HG03460 (cell line): ENCODE measurements around the gene HEXIM2.

ENCODE experiments used
- ATAC-seq: cut with Tn5 transposase; IDR thresholded peaks from one replicate; pipeline ENCODE4 v1.9.1; 2021; ENCODE audit not compliant: unreplicated experiment

The HEXIM2 gene

DNA sequence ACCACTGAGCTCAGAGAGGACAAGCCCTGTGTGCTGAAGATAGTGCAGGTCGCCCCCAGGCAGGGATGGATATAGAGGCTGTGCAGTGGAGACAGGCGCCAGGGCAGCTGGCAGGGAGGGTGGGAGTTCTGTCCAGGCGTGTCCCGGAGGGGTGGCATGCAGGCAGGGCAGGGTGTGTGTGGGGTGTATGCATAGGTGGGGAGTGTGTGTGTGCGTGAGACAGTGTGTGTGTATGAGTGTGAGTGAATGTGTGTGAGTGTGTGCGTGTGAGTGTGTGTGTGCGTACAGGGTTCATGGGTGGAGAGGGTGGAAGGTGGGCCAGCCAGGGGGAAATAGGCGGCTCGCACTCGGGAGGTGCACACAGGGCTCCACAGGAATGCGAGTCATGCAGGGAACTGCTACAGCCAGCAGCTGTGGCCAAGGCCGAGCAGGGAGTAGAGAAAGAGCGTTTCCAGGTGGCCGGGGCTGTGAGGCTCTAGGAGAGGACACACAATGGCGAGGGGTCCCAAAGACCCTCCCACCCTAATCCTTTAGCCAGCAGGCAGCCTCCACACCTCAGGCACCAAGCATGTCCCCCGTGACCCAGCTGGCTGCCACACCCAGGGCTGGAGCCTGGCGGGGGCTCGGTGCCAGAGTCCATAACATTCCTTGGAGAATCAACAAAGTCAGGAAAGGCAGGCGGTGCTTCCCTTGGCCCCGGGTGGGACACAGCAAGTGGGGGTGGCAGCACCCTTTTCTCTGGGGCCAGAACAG, 34.0 kb upstream of the HEXIM2 start:
- ATAC-seq, result no peak

DNA sequence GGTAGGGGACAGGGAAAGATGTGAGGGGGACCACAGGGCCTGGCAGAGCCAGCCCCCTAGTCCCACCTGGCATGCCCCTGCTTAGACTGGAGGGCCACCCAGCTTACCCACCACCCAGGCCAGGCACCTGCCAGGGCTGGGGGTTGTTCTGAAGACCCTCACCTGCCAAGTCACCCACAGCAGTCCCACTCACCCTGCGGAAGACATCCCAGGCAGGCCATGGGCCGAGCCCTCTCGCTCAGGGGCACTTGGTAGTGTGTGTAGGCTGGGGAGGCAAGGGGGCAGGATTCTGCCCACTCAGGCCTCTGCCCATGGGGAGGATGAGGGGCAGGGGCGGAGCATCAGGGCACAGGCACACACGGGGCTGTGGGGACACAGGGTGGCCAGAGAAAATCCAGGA, 33.3 kb upstream of the HEXIM2 start:
- ATAC-seq, result no peak

DNA sequence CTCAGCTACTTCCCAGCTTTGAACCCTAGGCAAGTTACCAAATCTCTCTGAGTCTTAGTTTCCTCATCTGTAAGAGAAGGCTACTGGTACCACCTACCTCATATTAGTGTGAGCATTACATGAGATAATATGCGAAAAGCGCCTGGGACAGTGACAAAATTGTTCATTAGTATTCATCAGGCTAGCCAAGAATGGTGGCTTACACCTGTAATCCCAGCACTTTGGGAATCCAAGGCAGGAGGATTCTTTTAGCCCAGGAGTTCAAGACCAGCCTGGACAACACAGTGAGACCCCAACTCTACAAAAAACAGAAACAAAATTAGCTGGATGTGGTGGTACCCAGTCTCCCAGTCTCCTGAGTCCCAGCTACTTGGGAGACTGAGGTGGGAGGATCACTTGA, 32.7 kb upstream of the HEXIM2 start:
- no peak for ATAC-seq

DNA sequence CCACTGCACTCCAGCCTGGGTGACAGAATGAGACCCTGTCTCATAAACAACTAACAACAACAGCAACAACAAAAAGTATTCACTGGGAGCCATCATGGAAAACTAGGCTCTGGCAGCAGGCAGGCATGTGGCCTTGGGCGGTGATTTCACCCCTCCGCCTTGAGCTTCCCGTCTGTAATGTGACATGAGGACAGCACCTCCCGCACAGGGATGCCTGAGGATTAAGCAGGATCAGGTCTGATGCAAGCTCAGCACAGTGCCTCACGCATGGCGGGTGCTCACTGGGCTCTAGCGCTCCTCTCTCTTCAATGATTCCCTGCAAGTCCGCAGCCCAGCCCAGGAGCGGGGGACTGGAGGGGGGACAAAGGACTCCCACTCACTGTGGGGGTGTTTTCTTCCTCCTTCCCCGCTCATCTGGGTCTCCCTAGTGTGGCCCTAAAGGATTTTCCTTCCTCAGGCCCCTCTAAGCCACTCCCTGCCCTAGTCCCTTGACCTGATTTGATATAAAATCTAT, 32.2 kb upstream of the HEXIM2 start:
- ATAC-seq, result no peak

DNA sequence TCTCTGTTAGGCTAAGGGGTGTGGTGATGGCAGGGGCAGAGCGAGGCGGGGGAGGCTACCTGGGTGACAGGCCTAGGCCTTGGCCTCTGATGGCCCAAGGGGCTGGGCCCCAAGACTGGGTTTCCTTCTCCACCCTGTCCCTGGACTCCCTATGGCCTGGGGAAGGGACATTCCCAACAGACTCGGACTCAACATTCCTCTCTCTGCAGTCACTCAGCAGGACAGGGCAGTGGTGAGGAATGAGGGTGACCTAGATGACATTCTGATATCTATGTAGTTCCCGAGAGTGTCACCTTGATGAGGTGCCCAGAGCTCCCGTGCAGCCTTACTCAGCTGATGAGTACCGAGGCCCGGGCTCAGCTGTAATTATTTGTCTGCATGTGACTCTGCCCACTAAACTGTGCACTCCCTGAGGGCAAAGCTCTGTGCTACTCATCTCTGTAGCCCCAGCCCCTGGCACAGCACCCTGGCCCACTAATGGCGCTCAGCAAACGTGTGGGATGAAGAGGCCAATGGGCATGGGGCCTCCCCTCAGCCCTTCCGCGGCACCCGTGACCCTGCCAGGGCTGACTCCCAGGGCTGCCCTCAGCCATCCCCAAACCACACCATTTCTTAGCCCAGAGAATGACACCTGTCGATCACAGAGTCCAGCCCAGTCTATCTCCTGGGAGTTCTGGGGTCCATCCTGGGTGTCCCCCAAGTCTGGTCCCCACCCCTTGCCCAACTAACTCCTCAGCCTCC, 31.6 kb upstream of the HEXIM2 start:
- ATAC-seq, result no peak

DNA sequence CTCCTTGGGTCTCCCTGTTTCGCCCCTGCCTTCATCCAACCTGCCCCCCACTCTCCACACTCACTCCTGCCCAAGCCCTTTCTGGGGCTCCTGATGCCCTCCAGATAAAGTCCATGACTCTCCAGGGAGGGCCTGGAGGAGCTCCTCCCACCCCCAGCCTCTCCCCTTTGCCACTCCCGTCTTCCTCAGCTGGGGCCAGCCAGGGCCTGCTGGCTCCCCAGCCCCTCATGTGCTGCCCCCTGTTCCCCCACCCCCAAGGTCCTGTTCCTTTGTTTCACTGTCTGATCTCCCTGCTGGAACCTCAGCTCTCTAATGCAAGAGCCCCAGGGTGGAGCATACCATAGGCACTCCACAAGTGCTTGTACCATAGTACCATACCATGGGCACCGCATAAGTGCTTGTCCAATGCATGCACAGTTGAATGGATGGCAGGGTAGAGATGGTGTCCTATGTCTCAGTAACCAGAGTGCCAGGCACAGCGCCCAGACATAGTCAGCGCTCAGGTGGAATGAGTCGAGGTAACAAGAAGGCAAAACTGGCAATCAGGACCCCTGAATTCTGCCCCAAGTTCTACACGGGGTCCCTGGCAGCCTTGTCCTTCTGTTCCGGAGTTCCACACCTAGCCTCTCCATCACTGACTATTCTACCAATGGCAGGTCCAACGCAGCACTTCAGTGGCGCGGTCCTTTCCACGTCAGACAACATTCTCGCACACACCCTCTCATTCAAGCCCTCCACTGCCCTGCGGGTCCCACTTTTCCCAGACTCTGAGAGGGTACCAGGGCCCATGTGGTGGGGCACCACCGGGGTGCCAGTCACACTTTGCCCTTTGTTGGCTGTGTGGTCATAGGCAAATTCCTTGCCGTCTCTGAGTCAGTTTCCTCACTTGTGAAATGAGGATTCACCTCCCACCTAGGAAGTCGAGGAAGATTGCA, 30.7 kb upstream of the HEXIM2 start:
- no peak for ATAC-seq

DNA sequence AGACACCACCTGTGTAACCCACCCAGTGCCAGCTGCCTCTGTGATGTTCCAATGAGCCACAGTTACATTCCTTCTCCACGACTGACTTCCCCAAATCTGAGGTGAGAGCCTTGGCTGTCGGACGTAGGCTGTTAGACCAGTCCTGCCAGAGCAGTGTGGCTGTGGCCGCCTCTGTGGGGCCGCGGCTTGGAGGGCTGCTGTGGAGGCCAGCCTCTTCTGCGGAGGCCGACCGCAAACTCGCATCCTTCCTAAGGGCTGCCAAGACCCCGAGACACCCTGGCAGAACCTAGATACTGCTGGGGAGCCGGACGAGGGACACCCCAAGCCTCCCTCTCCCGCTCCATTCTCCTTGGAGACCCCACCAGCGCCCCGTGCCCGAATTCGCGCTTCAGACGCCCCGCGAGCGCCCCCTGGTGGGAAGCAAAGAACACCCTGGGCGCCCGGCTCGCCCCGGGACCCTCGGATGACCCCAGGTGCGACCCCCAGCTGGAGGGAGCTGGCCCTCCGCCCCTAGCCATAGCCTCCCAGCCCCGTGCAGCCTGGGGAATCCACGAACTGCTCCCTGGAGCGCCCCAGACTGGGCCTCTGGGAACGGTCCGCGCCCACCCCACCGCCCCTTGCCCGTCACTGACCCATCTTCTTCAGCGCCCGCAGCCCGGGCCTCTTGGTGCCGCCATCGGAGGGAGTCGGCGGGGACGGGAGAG, 29.9 kb upstream of the HEXIM2 start:
- no peak for ATAC-seq

DNA sequence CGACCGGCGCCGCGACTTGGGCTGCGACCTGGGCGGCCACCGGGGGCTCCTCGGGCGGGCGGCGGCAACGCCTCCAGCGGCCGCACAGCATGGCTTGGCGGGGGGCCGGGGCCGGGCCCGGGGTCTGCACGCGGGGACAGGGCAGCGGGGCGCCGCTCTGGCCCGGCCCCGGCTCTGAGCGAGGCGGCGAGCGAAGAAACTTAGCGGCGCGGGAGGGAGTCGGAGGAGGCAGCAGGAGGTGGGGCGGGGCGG, 29.4 kb upstream of the HEXIM2 start, which contains the start of gene PLCD3:
TSS of gene PLCD3 (minus strand) at position 196 of the 252 bp plus-strand sequence. CDS start at position 91, 105 bp downstream.
- no peak for ATAC-seq

DNA sequence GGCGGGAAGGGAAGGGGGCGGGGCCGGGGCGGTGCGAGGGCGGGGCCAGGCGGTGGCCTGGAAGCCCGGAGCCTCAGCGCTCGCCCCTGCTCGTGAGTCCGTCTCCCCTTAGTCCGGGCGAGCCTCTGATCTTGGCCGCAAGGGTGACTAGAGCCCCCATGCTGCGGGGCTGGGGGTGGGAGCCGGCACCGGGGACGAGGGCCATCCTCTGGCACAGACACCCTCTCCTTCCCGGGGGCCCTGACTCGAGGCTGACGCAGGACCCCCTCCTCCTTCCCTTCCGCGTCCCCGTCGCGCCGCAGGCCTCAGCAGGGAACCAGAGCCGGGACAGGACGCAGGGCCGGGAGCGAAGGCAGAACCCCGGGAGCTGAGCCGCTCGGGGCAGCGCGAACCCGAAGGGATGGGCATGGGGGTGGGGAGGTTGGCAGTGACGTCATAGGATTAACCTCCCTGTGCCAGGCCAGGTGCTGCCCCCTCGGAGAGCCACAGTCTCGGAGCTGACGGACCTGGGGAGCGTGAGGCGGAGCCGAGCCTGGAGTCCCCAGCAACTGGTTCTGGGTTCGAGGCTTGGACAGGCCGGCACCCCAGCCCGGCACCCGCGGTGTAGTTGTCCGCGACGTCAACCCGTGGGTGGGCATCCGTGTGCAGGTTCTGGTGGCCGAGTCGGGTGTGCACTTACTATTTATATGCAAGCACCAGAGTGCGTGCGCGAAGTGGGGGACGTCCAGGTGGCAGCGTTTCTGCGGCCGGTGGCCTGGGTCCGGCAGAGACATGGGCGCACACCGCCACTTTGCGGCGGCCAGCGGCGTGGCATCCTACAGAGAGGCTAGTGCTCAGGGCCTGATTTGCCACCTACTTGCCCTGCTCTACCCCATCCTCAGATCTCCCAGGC, 28.9 kb upstream of the HEXIM2 start:
- no peak for ATAC-seq

DNA sequence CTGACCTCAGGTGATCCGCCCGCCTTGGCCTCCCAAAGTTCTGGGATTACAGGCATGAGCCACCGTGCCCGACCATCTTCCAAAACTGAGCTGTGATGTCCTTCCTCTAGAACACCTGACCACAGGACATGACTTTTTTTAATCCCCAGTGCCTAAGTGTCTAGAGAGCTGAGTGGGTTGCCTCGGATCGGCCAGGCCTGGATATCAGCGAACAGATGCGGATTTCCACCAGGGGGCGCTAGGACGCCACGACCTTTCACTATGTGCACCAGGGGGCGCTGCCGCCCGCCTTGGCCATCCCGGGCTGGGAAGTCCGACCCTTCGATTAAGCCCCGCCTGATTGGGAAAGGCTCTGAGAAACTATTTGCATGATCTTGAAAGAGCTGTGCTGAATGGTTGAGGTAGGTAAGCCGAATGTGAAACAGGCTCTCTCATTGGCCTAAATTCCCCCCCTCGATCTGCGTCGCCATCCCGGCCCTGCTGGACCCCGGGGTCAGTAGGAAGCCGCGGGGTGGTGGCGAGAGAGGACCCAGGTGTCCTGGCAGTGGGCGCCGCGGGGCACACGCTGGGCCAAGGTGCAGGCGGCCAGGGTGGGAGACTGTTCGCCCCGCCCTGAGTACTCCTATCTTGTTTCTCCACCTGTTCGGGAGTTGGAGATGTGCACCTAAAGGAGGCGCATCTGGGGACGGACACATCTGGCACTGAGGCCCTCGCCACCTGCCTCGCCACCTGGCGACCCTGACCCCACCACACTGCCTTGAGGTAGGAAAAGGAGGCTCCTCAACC, 26.3 kb upstream of the HEXIM2 start, which contains the start of gene ACBD4:
TSS of gene ACBD4 (plus strand) at position 496 of the 786 bp plus-strand sequence. CDS start 458 bp downstream, outside the sequence.
- peak; percentile 64 for ATAC-seq

DNA sequence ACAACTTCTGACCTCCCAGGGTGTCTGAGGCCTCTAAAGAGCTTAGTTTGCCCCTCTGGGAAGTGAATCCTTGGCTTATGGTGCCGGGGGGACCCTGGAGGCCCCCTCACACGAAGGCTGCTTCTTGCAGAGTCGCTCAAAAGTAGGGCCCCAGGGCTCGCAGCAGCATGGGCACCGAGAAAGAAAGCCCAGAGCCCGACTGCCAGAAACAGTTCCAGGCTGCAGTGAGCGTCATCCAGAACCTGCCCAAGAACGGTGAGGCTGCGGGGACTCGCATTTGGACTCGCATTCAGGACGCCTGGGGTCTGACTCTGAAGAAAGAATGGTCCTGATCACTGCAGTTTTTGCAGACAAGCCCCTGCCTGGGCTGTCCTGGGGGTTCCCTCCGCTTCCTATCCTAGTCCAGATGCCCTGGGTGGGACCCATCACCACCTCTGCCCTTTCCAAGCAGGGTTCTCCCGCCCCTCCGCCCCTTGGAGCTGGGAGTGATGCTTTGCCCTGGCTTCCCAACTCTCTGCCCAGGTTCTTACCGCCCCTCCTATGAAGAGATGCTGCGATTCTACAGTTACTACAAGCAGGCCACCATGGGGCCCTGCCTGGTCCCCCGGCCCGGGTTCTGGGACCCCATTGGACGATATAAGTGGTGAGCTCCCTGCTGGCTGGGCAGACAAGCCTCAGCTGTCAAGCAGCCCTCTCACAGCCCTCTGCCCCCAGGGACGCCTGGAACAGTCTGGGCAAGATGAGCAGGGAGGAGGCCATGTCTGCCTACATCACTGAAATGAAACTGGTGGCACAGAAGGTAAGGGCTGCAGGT, 25.5 kb upstream of the HEXIM2 start:
- no peak for ATAC-seq

DNA sequence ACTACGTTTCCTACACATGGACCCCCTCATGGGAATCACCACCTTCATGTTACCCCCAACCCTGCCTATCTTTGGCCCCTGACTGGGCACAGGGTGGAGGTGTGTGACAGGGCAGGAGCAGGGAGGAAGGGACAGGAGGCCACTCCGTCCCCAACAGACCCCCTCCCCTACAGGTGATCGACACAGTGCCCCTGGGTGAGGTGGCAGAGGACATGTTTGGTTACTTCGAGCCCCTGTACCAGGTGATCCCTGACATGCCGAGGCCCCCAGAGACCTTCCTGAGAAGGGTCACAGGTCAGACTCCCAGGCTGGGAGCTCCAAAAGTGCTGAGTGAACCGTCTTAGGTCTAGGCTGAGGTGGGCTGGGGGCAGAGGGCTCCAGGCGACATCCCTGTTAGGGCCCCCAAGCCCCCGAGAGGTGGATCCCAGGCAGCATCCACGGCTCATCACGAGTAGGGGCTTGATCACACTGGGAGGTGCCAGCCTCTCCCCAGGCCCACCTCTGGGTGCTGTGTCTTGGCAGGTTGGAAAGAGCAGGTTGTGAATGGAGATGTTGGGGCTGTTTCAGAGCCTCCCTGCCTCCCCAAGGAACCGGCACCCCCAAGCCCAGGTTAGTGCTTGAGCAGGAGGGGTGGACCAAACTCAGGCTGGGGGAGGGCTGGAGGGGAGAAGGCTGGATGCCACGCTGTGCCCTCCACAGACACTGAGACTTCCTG, 24.7 kb upstream of the HEXIM2 start:
- no peak for ATAC-seq

DNA sequence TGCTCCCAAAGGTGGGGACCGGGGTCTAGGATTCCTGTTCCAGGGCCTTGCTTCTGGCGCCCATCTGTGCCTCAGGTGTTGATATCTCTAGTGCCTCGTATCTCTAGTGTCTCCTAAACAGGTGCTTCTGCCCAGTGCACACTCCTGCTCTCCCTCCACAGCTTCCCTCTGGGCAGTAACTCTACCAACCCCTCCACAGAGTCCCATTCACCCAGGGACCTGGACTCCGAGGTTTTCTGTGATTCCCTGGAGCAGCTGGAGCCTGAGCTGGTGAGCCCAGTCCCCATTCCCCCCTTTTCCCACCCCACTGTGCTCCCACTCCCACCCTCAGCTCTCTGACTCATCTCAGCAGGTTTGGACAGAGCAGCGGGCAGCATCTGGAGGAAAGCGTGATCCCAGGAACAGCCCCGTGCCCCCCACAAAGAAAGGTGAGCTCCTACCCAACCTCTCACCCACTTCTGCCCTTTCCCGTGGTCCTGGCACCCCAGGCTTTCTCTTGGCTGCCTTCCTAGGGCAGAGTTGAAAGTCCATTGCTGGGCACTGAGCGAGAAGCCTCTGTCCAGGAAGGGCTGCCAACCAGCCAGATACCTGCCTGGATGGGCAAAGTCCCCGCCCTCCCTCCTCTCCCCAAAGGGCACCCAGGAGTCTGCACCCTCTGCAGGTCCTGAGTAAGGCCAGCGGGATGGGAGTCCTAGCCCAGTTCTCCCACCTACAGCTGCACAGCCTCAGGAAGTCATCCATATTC, 23.9 kb upstream of the HEXIM2 start:
- ATAC-seq, result no peak

DNA sequence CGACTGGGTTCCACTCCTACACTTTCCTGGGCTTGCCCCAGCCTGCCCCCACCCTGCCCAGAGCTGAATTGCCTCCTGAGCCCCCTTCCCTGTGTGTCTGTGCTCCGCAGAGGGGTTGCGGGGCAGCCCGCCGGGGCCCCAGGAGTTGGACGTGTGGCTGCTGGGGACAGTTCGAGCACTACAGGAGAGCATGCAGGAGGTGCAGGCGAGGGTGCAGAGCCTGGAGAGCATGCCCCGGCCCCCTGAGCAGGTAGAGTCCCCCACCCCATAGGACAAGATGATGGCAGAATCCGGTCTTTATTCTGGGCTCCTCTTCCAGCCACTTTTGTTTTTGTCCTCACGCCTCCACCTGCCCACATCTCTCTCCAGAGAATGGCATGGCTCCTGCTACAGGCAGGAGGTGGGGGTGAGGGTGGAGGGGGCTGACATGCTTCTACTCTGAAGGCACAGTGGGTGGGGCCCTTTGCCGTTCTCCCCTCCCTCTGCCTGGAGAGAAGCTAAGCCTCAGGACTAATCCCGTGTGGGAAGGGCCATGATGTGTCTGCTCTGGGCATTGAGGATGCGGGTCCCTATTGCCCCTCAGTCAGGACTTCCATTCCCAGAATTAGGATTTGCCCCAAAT, 22.7 kb upstream of the HEXIM2 start:
- no peak for ATAC-seq

DNA sequence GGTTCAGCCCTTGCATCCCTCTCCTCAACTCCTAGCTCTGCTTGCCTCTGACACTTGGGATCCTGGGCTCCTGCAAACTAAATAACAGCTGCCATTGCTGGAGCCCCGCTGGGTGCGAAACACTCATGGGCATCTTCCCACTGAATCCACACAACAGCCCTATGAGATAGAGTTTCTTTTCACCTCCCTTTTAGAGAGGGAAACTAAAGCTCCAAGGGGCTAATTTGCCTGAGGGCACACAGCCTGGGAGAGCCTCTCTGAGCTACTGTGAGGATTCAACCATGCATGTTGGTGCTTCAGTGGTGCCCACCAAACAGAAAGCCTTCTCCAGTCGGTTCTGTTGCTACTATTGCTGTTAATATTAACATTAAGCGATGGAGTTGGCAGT, 22.1 kb upstream of the HEXIM2 start:
- no peak for ATAC-seq

DNA sequence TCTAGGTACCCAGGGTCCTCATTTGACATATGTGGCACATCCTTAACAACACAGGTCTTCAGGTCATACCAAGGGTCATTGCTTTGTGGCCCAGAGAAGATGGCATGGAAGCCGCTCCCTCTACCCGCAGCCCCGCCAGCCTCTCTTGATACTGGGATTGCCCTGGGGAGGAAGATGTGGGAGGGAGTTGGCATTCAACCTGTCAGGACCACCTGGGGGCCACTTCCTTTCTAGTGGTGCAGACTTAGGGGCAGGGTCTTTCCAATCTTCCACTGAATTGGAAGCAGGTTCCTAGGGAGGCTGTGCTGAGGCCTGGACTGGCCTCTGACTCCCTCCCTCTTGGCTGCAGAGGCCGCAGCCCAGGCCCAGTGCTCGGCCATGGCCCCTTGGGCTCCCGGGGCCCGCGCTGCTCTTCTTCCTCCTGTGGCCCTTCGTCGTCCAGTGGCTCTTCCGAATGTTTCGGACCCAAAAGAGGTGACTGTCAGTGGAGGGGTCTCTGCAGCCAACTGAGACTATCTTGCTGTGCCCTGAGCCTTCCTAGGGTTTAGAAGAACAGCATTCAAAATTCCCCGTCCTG, 18.5 kb upstream of the HEXIM2 start:
- ATAC-seq, result no peak
